Activated T-cell treated with anti-CD3 and anti-CD28 coated beads for 24 hours (primary cell): ENCODE data around the gene TATDN3.
"Not testable (repeated sequence)": the region's sequence is repeated elsewhere in the genome, so short reads cannot be mapped to it uniquely, and the experiment has no call there.

Experiments used
- DNase-seq: peaks from one replicate; pipeline ENCODE4 v3.0.0-alpha.2; 2020; ENCODE audit warnings: low read depth

The TATDN3 gene

GRCh38 chr1:212775241-212775640 lies 16.5 kb upstream of the TATDN3 start:
- DNase-seq = no peak

- no peak for DNase-seq
These were observed 14.5 kb upstream of the TATDN3 start for GRCh38 chr1:212777151-212777550.

- DNase-seq = not testable (repeated sequence)
These were observed 12.6 kb upstream of the TATDN3 start for GRCh38 chr1:212779086-212779485.

- DNase-seq = no peak
These were observed 10.9 kb upstream of the TATDN3 start for GRCh38 chr1:212780759-212781158.

DNA sequence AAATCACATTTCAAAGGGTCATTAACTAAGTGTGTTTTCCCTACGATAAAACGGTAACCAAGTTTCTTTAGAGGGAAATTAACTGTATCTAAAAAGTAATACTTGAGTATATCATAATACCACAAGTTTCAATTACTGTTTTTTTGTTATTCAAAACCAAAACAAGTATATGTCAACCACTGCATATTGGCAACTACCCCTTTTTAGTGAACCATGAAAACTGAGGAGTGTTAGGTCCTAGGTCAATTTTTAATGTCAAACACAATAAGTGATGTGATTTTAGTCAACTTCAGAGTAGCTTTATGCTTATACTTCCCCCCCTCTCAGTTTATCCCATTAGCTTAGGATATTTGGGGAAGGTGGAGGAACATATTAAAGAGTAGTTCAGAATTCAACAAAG lies 10.5 kb upstream of the TATDN3 start:
- no peak for DNase-seq

- DNase-seq = no peak
These were observed 9.1 kb upstream of the TATDN3 start for GRCh38 chr1:212782422-212783154.

DNA sequence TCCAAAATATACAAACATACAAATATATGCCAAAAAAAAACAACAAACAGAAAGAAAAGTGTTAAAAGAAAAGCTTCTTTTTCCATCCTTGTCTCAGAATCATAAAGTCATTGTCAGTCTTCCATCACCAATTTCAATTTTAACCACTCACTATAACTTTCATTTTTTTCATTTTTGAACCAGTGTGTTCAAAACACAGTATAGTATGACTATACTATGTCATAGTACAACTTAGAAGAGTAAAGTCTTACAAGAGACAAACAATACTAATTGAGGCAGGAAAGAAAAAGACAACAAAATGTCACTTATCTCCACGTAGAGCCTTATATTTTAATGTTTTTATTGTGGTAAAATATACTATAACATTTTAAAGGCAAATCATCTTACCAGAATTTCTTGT lies 7.7 kb upstream of the TATDN3 start:
- no peak for DNase-seq

DNA sequence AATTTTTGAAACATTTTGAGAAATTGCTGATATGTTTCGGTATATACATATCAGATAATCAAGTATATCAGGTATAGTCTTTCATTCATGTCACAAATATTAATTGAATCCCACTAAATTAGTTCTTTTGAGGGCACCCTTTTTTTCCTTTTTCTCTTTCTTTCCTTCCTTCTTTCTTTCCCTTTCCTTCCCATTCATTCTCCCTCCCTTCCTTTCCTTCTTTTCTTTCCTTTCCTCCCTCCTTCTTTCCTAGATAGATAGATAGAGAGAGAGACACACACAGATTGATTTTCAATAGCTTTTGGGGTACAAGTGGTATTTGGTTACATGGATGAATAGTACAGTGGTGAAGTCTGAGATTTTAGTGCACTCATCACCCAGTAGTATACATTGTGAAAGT lies 5.8 kb upstream of the TATDN3 start:
- no peak for DNase-seq

DNA sequence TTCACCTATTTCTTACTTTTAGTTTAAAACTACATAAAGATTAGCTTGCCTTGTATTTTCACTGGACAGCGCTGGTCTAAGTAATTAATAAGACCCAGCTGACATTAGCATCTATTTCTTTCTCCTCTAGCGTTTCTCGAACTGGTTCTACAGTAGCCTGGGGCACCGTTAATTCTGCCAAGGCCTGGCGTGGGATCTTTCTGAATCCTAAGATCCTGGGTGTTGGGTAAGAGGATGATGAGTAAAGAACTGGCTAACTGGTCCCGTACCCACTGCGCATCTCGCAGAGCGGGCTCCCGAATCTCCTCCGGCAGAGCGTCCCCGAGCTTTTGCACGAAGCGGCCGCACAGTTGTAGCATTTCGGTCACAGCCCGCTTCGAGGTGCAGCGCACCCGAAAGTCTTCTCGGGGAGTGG lies 426 bp upstream of the TATDN3 start:
- DNase-seq = no peak

- DNase-seq = no peak
These were observed 758 bp downstream of the TATDN3 start for GRCh38 chr1:212792396-212792908.

GRCh38 chr1:212794561-212795014 lies 2.9 kb downstream of the TATDN3 start:
- no peak for DNase-seq

- DNase-seq = no peak
These were observed 6.0 kb downstream of the TATDN3 start for GRCh38 chr1:212797681-212798080.

DNA sequence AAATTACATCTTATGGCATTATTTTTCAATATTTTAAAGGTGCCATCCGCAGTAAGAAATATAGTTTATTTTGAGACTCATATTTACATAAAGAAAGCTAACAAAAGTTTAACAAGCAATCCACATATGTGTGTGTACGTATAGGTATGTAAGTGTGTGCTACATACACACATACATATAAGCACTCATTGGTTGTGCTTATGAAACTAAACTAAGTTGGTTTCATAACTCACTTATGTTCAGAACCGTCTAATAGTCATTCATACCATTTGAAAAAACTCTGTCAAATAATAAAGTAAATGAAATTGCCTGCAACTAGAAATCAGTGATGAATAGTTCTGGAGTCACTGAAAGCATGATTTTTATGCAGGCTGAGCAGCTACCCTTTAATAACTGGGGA lies 14.1 kb downstream of the TATDN3 start:
- DNase-seq = no peak

- DNase-seq = no peak
These were observed 23.0 kb downstream of the TATDN3 start for GRCh38 chr1:212814537-212815334.

- DNase-seq = no peak
These were observed 25.0 kb downstream of the TATDN3 start for GRCh38 chr1:212816567-212817278.

DNA sequence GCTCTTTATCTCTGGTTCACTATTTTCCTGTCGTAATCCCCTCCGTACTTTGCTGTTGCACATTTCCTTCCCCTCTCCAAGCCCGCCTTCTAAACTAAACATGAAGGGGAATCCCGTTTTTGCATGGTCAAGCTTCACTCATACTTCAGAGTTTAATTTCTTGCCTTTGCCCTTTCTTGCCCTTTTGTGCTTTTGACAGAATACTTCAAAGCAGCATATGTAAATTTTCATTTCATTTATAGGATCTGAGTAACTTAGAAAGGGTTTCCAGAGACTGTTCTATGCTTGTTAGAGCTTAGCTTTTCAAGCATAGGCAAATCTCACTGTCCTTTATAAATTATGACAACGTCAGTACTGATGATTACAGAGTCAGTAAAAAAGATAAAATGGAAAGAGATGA lies 28.0 kb downstream of the TATDN3 start:
- no peak for DNase-seq

GRCh38 chr1:212820969-212821368 lies 29.3 kb downstream of the TATDN3 start:
- DNase-seq = no peak

DNA sequence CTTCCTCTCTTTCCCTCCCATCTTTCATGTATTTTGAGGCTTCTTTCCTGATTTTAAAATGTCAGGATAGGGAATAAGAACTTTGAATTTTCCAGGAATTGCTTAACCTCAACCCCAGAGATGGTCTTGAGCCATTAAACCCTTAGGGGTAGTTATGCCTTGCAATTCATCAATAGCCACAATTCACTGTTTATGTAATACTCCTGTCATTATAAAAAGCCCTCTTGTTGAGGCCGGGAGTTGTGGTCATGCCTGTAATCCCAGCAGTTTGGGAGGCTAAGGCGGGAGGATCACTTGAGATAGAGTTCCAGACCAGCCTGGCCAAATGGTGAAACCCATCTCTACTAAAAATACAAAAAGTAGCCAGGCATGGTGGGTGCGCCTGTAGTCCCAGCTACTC lies 31.3 kb downstream of the TATDN3 start:
- DNase-seq = no peak

- no peak for DNase-seq
These were observed 32.5 kb downstream of the TATDN3 start for GRCh38 chr1:212824201-212824600.

GRCh38 chr1:212825798-212826452 lies 34.2 kb downstream of the TATDN3 start:
- DNase-seq = no peak

DNA sequence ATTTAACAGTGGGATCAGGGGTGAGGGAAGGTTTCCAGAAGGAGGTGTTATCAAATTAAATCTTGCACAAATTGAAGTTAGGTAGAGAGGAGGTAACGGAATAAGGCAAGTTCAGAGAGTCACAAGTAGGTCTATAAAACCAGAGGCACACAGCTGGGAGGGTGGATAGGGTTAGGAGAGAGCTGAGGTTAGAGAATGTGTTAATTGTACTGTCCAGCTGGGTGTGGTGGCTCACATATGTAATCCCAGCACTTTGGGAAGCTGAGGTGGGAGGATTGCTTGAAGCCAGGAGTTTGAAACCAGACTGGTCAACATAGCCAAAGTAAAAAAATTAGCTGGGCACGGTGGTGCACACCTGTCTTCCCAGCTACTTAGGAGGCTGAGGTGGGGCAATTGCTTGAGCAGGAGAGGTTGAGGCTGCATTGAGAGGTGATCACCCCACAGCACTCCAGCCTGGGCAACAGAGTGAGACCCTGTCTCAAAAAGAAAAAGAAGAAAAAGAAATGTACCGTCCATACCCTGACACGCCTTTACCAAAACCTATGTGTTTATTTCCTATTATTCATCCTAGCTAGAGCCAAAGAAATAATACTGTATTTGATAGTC lies 35.6 kb downstream of the TATDN3 start:
- no peak for DNase-seq

DNA sequence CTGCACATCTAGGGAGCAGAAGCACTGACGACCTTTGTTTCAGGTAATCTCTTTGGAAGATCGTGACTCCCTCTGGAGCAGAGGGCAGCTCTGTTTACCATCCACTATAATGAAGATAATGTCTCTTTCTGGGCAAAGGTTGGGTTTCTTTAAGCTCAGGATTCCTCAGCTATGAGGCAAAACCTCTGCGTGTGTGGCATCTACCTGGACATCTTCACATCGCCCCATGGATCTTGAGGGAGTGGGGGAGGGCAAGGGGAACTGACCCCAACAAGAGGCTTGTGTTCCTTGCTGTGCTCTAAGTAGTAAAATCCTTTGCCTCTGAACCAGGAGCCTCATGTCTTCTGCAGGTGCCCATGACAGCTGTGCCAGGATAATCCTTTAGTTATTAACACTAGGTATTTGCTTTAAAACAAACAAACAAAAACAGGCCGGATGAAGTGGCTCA lies 36.2 kb downstream of the TATDN3 start:
- DNase-seq = no peak
